Duodenal mucosa (tissue), 2 donors: ENCODE results near the gene NBPF20.
"Not testable (repeated sequence)": the region's sequence is repeated elsewhere in the genome, so short reads cannot be mapped to it uniquely, and the experiment has no call there.

Experiments
- H3K27ac ChIP-seq: one replicate; pipeline ENCODE4 v1.7.0; 2013; ENCODE audit warnings: low read depth, low read length
- H3K27me3 ChIP-seq, 2 donors: one replicate each; pipeline ENCODE4 v1.7.0; 2013; ENCODE audit warnings: low read length in 2 of 2, control low read depth in 1 of 2; ENCODE audit not compliant: insufficient read depth in 2 of 2, control insufficient read depth in 1 of 2
- H3K36me3 ChIP-seq, 2 donors: one replicate each; pipeline ENCODE4 v1.7.0; 2013; ENCODE audit warnings: low read length in 2 of 2, control low read depth in 1 of 2; ENCODE audit not compliant: insufficient read depth in 2 of 2, control insufficient read depth in 1 of 2
- H3K4me1 ChIP-seq, 2 donors: one replicate each; pipeline ENCODE4 v1.7.0; 2013; ENCODE audit warnings: low read length in 2 of 2, control low read depth in 1 of 2; ENCODE audit not compliant: insufficient read depth in 2 of 2, control insufficient read depth in 1 of 2
- H3K4me3 ChIP-seq, 2 donors: one replicate each; pipeline ENCODE4 v1.7.0; 2013; ENCODE audit warnings: low read length in 2 of 2, low read depth in 1 of 2
- H3K9ac ChIP-seq, 2 donors: one replicate each; pipeline ENCODE4 v1.7.0; 2013; ENCODE audit warnings: low read length in 2 of 2, low read depth in 1 of 2
- H3K9me3 ChIP-seq, 2 donors: one replicate each; pipeline ENCODE4 v1.7.0; 2013; ENCODE audit warnings: low read length in 2 of 2, control low read depth in 1 of 2; ENCODE audit not compliant: control insufficient read depth in 1 of 2

The NBPF20 gene

DNA sequence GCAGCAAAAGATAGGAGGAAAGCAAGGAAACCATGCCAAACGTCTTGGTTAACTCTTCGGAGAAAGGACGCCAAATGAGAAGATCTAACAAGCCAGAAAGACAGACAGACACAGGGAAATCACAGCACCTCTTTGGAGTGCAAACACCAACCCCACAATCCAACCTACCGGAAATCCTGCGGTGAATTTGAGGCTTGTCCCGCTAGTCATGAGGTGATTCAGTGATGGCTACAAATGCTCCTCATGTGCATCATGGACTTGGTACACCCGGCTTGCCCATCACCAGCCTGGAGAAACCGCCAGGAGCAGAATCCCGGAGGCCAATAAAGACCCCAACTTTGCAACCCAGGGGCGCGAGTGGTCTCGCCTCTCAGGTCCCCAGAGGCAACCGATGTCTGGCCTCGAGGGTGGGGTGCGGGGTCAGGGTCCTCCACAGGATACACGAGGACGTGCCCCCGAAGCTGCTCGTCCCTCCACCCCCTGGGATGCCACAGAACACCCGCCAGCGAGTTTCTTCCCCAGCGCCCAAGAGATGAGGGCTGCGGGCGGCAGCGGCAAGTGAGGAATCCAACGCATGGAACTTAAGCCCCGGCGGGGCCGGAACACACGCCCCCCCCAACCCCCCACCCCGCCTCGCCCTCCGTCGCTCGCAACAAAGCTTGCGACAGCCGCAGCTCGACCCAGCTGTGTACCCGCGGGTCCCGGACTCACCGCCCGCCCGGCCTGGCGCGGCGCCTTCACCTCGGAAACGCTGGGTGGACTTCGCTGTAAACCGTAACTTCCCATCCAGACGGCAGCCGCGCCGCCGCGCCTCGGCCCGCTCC lies 579 bp downstream of the NBPF20 start:
- not testable (repeated sequence) for H3K4me1 ChIP-seq, H3K9me3 ChIP-seq, H3K27ac ChIP-seq, H3K27me3 ChIP-seq, H3K36me3 ChIP-seq, H3K9ac ChIP-seq
- peak overlapping the region; percentile 69 to 77 for H3K4me3 ChIP-seq

DNA sequence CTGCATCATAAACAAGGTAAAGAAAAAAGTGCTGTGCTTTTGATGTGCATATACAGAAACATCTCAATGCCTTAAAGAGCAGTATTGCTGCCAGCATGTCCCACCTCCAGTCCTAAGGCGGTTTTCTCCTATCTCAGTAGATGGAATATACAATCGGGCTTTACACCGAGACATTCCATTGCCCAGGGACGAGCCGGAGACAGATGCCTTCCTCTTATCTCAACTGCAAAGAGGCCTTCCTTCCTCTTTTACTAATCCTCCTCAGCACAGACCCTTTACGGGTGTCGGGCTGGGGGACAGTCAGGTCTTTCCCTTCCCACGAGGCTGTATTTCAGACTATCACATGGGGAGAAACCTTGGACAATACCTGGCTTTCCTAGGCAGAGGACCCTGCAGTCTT lies 10.3 kb downstream of the NBPF20 start:
- H3K36me3 ChIP-seq: not testable (repeated sequence)

DNA sequence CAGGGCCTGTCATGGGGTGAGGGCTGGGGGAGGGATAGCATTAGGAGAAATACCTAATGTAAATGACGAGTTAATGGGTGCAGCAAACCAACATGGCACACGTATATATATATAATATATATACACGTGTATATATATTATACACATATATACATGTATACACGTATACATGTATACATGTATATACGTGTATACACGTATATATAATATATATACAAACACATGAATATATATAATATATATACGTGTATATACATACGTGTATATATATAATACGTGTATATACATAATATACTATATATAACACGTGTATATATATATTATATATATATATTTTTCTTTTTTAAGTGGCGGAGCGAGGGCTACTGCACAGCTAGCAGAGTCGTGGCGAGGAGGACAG lies 18.1 kb downstream of the NBPF20 start:
- H3K27ac ChIP-seq, H3K4me1 ChIP-seq, H3K9me3 ChIP-seq, H3K9ac ChIP-seq, H3K27me3 ChIP-seq, H3K4me3 ChIP-seq, H3K36me3 ChIP-seq: not testable (repeated sequence)

More for the DNA sequence above, 10.3 kb downstream of the NBPF20 start:
- H3K9me3 ChIP-seq, H3K9ac ChIP-seq, H3K27ac ChIP-seq, H3K27me3 ChIP-seq, H3K4me1 ChIP-seq, H3K4me3 ChIP-seq: not testable (repeated sequence)

DNA sequence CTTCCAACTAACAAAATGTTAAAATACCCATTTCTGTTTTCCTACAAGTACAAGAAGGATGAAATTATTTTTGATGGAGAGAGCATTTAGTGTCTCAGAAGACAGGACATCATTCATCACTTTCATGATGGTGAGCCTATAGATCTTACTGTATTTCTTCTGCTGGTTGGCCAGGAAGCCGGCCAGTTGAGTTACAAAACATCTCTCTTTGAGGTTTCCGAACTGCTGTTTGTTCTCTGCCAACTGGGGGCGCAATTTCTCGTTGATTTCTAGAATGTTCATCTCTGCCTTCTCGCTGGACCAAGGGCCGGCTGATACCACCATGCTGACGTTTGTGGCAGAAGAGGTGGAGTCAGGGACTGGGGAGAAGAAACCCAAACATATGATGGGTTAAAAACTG lies 20.5 kb downstream of the NBPF20 start:
- H3K9me3 ChIP-seq, H3K36me3 ChIP-seq, H3K27me3 ChIP-seq, H3K4me3 ChIP-seq, H3K4me1 ChIP-seq, H3K27ac ChIP-seq, H3K9ac ChIP-seq: not testable (repeated sequence)

DNA sequence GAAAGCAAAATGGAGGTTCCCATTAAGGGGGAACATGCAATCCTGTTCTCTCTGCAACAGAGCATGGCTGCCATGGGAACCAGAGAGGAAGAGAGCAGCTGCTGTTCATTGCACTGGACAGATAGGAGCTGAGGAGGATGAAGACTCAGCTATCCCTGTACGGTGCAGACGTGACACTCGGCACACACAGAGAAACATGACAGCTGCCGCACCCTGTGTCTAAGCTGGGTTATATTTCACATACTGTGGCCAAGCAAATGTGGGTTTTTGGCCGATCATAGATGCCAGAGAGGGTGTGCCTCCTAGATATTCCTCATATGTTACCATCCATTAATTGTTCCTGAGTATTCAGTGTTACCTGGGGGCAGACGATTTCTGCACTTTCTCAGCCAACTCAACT lies 24.7 kb downstream of the NBPF20 start:
- not testable (repeated sequence) for H3K4me3 ChIP-seq, H3K9me3 ChIP-seq, H3K27me3 ChIP-seq, H3K27ac ChIP-seq, H3K4me1 ChIP-seq, H3K9ac ChIP-seq, H3K36me3 ChIP-seq
